Endodermal cell (in vitro differentiated cells): ENCODE measurements around the gene FAM149B1. TPM values are rescaled to one million over a fixed set of nuclear protein-coding genes. Genes with fewer than 3 reads are reported as not detected.

ENCODE experiments used
- DNase-seq: peaks from one replicate; pipeline ENCODE4 v3.0.0-alpha.2; 2017
- H3K27ac ChIP-seq: 2 replicates; pipeline ENCODE4 v1.5.1; 2013; ENCODE audit warnings: mild to moderate bottlenecking, low read depth, low read length, moderate library complexity
- H3K27me3 ChIP-seq: 2 replicates; pipeline ENCODE4 v1.6.1; 2013; ENCODE audit warnings: mild to moderate bottlenecking, low read length, moderate library complexity; ENCODE audit not compliant: insufficient read depth, control insufficient read depth, poor library complexity, severe bottlenecking
- H3K36me3 ChIP-seq: 2 replicates; pipeline ENCODE4 v1.7.0; 2013; ENCODE audit warnings: mild to moderate bottlenecking, low read length, moderate library complexity; ENCODE audit not compliant: control insufficient read depth, insufficient read depth
- H3K4me1 ChIP-seq: one replicate; pipeline ENCODE4 v1.7.0; 2013; ENCODE audit warnings: low read length; ENCODE audit not compliant: control insufficient read depth, insufficient read depth
- H3K4me3 ChIP-seq: 2 replicates; pipeline ENCODE4 v1.5.1; 2013; ENCODE audit warnings: mild to moderate bottlenecking, low read length, moderate library complexity
- H3K9ac ChIP-seq: 2 replicates; pipeline ENCODE4 v1.6.1; 2013; ENCODE audit warnings: mild to moderate bottlenecking, low read length, moderate library complexity; ENCODE audit not compliant: poor library complexity, severe bottlenecking; ENCODE audit errors: extremely low read depth
- H3K9me3 ChIP-seq: 2 replicates; pipeline ENCODE4 v1.6.1; 2013; ENCODE audit warnings: mild to moderate bottlenecking, low read length, moderate library complexity; ENCODE audit not compliant: control insufficient read depth
- H3K27ac Mint-ChIP-seq: 2 replicates; pipeline ENCODE4 v1.8.0; 2020; ENCODE audit warnings: mixed read lengths
- H3K27me3 Mint-ChIP-seq: 2 replicates; pipeline ENCODE4 v1.8.0; 2021; ENCODE audit warnings: mild to moderate bottlenecking, mixed read lengths; ENCODE audit not compliant: insufficient read depth
- H3K36me3 Mint-ChIP-seq: 2 replicates; pipeline ENCODE4 v1.8.0; 2020; ENCODE audit warnings: low read depth, mixed read lengths
- H3K4me1 Mint-ChIP-seq: 2 replicates; pipeline ENCODE4 v1.8.0; 2020; ENCODE audit warnings: mixed read lengths
- H3K4me3 Mint-ChIP-seq: 2 replicates; pipeline ENCODE4 v1.8.0; 2020; ENCODE audit warnings: mild to moderate bottlenecking, moderate library complexity, mixed read lengths
- H3K9me3 Mint-ChIP-seq: 2 replicates; pipeline ENCODE4 v1.8.0; 2020; ENCODE audit warnings: mild to moderate bottlenecking, mixed read lengths
- WGBS, 2 experiments: methylation state at CpG; one replicate each; pipeline versions ENCODE4 v1.1.5 to v1.1.7; 2013; ENCODE audit warnings: missing lambda C conversion rate in 2 of 2, mixed read lengths in 1 of 2; ENCODE audit not compliant: insufficient coverage in 1 of 2, insufficient read length in 1 of 2; 5-methylcytosine and 5-hydroxymethylcytosine counted together
- total RNA-seq, 2 donors: library from RNA; stranded (reverse); fragmentation: NEBNext Ultra II Directional in 1 of 2; extraction: Animal tissue kit (Norgen Biotek cat#: 25700) in 1 of 2; gene quantifications; 2 replicates in 1 of 2; 3 replicates in 1 of 2; pipeline ENCODE4 v1.2.1, GENCODE V29; 2021
- TF ChIP-seq, protein P1 (sequence below): fragments of 200-600 bp; sonication (generic); conservative IDR thresholded peaks from 2 replicates; pipeline ENCODE4 v1.5.0; 2021; ENCODE audit warnings: antibody characterized with exemption, mild to moderate bottlenecking

The FAM149B1 gene
- total RNA-seq, 2 donors from 2014 or later: 29.1 to 29.2 TPM

DNA sequence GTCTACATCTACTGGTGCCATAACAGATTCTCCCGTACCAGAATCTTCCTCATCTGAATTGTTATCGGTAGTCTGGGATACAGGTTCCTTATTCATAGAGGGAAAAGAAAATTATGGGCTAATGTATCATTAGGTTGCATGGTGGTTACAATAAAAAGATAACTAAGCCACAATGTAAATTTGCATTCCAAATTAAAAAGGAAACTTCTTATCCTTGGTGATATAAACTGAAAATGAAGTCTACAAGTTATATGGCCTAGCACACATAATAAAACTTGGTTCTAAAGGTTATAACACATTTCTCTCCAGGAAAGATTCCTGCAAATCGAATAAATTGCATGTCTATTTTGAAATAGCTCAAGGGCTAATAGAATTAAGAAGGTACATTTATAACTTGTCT is 33.2 kb upstream of the FAM149B1 start:
- TF ChIP-seq, protein P1, sequence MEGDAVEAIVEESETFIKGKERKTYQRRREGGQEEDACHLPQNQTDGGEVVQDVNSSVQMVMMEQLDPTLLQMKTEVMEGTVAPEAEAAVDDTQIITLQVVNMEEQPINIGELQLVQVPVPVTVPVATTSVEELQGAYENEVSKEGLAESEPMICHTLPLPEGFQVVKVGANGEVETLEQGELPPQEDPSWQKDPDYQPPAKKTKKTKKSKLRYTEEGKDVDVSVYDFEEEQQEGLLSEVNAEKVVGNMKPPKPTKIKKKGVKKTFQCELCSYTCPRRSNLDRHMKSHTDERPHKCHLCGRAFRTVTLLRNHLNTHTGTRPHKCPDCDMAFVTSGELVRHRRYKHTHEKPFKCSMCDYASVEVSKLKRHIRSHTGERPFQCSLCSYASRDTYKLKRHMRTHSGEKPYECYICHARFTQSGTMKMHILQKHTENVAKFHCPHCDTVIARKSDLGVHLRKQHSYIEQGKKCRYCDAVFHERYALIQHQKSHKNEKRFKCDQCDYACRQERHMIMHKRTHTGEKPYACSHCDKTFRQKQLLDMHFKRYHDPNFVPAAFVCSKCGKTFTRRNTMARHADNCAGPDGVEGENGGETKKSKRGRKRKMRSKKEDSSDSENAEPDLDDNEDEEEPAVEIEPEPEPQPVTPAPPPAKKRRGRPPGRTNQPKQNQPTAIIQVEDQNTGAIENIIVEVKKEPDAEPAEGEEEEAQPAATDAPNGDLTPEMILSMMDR: no peak
- Histone ChIP-seq H3K27ac (no peak overlapping the region), H3K9me3 (no peaks in the 10 kb centered on the region), H3K27me3 (no peaks in the 10 kb centered on the region), H3K4me1 (no peaks in the 10 kb centered on the region), H3K36me3 (peaks cover 78% of the 10 kb centered on the region), H3K4me3 (no peak overlapping the region), H3K9ac (no peak overlapping the region)
- peaks cover 60% of the 10 kb centered on the region for H3K36me3 Mint-ChIP-seq
- no peak overlapping the region for H3K27ac Mint-ChIP-seq
- no peak overlapping the region for H3K4me3 Mint-ChIP-seq
- H3K9me3 Mint-ChIP-seq: no peaks in the 10 kb centered on the region
- DNase-seq: no peak
- peaks cover 6% of the 10 kb centered on the region for H3K4me1 Mint-ChIP-seq
- no peaks in the 10 kb centered on the region for H3K27me3 Mint-ChIP-seq
- WGBS, 2 experiments: 96% methylated on average over 3 of the region's 3 CpGs; no CpG with 5 or more reads in 1 of the 2 experiments

DNA sequence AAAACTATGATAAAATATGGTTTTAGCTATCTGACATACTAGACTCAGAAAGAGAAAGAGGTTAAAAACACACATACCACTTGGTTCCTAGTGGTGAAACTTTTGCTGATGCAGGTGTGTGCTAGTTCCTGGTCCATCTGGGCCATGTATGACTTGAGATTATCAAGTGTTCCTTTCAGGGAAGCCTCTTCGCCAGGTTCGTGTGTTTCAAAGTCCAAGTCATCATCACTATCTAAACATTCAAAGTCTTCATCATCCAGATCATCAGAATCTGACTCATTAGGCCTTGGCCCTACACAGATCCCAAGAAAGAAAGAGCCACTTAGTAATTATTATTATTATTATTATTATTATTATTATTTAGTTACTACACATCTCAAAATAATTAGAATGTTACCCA is 31.3 kb upstream of the FAM149B1 start:
- Mint-ChIP-seq H3K36me3 (peaks cover 59% of the 10 kb centered on the region), H3K4me1 (no peaks in the 10 kb centered on the region), H3K27ac (no peak overlapping the region), H3K9me3 (no peaks in the 10 kb centered on the region), H3K4me3 (no peak overlapping the region), H3K27me3 (no peaks in the 10 kb centered on the region)
- Histone ChIP-seq H3K36me3 (peaks cover 74% of the 10 kb centered on the region), H3K9me3 (no peaks in the 10 kb centered on the region), H3K27me3 (no peaks in the 10 kb centered on the region), H3K4me1 (no peaks in the 10 kb centered on the region), H3K9ac (no peak overlapping the region), H3K27ac (no peak overlapping the region), H3K4me3 (no peak overlapping the region)
- no peak for DNase-seq
- 98% methylated on average over 2 of the region's 2 CpGs; no CpG with 5 or more reads in 1 of the 2 experiments for WGBS, 2 experiments
- TF ChIP-seq, protein P1: no peak

DNA sequence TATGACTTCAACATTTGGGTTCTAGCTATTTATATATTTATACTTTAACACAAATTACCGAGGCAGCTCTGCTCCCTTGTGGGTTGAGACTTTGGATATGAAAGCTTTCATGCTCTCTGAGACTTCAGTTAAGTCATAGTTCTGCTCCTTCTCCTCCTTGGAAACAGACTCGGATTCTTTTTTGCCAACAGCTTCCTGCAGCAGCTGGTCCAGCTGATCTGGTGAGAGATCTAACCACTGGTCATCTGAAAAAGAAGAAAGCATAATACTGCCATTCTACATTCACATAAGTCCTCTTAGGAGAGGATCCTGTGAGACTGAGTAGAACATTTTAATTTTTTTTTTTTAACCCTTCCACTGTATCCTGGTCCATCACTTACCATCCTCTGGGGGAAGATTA is 28.7 kb upstream of the FAM149B1 start:
- Histone ChIP-seq H3K27me3 (no peaks in the 10 kb centered on the region), H3K36me3 (peaks cover 70% of the 10 kb centered on the region), H3K27ac (no peak overlapping the region), H3K9ac (no peak overlapping the region), H3K4me1 (no peaks in the 10 kb centered on the region), H3K9me3 (no peaks in the 10 kb centered on the region), H3K4me3 (no peak overlapping the region)
- no peaks in the 10 kb centered on the region for H3K9me3 Mint-ChIP-seq
- 93 to 100% methylated on average over 2 of the region's 2 CpGs for WGBS, 2 experiments
- peaks cover 56% of the 10 kb centered on the region for H3K36me3 Mint-ChIP-seq
- no peak overlapping the region for H3K4me3 Mint-ChIP-seq
- H3K4me1 Mint-ChIP-seq: no peaks in the 10 kb centered on the region
- TF ChIP-seq, protein P1: no peak
- DNase-seq: no peak
- no peaks in the 10 kb centered on the region for H3K27me3 Mint-ChIP-seq
- H3K27ac Mint-ChIP-seq: no peak overlapping the region
